HUES48 (cell line): ENCODE data around the gene GSTP1.
"Not testable (repeated sequence)": the region's sequence is repeated elsewhere in the genome, so short reads cannot be mapped to it uniquely, and the experiment has no call there.

Experiments
- H3K27ac ChIP-seq: one replicate; pipeline ENCODE4 v1.7.0; 2013; ENCODE audit warnings: low read depth, low read length, inconsistent platforms
- H3K27me3 ChIP-seq: 2 replicates; pipeline ENCODE4 v1.6.1; 2013; ENCODE audit warnings: mild to moderate bottlenecking, low read length; ENCODE audit not compliant: control insufficient read depth, insufficient read depth
- H3K36me3 ChIP-seq: 2 replicates; pipeline ENCODE4 v1.6.1; 2013; ENCODE audit warnings: low read length; ENCODE audit not compliant: control insufficient read depth, insufficient read depth
- H3K4me1 ChIP-seq: 2 replicates; pipeline ENCODE4 v1.6.1; 2013; ENCODE audit warnings: mild to moderate bottlenecking, low read length; ENCODE audit not compliant: control insufficient read depth, insufficient read depth
- H3K4me3 ChIP-seq: 2 replicates; pipeline ENCODE4 v1.5.1; 2013; ENCODE audit warnings: mild to moderate bottlenecking, low read depth, low read length
- H3K9ac ChIP-seq: 2 replicates; pipeline ENCODE4 v1.6.1; 2013; ENCODE audit warnings: mild to moderate bottlenecking, low read depth, low read length, moderate library complexity
- H3K9me3 ChIP-seq: 2 replicates; pipeline ENCODE4 v1.6.1; 2013; ENCODE audit warnings: low read length; ENCODE audit not compliant: control insufficient read depth, insufficient read depth

The GSTP1 gene

DNA sequence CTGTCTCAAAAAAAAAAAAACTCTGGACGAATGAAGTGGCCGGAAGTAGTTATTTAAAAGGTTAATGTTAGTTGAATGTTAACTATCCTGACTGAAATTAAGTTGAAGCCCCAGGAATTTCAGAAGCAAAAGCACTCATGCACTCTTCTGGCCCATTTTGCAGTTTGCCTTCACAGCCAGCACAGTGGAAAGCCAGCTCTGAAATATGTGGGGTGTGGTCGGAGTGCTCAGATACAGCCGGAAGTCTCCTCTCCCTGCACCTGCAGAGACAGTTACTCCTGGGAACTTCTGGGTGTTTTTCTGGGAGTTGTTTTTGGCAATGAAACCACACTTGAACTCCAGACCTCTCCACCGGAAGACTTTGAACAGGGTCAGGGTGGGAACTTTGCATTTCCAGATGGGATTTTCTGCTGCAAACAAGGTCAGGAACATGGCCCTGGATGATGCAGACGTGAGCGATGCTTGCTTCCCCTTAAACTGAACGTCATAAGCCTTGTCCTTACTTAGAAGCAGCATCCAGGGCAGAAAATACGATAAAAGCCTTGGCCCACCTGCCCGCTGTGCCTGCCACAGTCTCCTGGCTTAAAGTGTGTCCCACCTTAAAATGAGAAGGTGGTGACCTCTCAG lies 38.9 kb upstream of the GSTP1 start:
- Histone ChIP-seq H3K9ac (no peak overlapping the region), H3K27me3 (no peaks in the 10 kb centered on the region), H3K9me3 (no peaks in the 10 kb centered on the region), H3K4me1 (no peaks in the 10 kb centered on the region), H3K27ac (no peak overlapping the region), H3K36me3 (no peaks in the 10 kb centered on the region), H3K4me3 (no peak overlapping the region)

DNA sequence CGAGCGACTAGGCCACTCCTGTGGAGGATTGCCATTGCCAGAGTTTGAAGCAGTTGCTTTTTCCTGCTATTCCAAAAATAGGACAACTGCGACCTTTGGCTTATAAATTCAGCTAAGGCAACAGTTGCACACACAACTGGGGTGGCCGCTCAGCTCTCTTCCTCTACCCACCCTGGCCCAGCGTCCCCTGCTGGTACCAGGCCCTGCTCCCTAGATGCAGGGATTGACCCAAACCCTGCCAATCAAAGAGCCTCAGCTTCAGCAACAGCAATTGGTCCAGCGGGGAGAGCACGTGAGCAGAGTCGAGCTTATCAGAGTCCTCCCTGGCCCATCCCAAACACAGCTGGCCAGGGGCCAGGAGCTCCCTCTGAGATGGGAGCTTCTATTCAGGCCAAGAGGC lies 38.3 kb upstream of the GSTP1 start:
- Histone ChIP-seq H3K27me3 (no peaks in the 10 kb centered on the region), H3K4me1 (no peaks in the 10 kb centered on the region), H3K27ac (no peak overlapping the region), H3K4me3 (no peak overlapping the region), H3K36me3 (no peaks in the 10 kb centered on the region), H3K9ac (no peak overlapping the region), H3K9me3 (no peaks in the 10 kb centered on the region)

DNA sequence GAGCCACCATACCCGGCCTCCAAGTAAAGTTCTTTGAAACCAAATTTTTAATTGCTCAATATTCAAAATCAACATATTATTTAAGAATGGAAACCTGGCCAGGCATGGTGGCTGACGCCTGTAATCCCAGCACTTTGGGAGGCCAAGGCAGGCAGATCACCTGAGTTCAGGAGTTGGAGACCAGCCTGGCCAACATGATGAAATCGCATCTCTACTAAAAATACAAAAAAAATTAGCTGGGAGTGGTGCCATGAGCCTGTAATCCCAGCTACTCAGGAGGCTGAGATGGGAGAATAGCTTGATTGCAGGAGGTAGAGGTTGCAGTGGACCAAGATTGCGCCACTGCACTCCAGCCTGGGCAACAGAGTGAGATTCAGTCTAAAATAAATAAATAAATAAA lies 35.5 kb upstream of the GSTP1 start:
- not testable (repeated sequence) for H3K4me3 ChIP-seq, H3K9me3 ChIP-seq, H3K4me1 ChIP-seq, H3K27ac ChIP-seq, H3K27me3 ChIP-seq, H3K36me3 ChIP-seq, H3K9ac ChIP-seq

DNA sequence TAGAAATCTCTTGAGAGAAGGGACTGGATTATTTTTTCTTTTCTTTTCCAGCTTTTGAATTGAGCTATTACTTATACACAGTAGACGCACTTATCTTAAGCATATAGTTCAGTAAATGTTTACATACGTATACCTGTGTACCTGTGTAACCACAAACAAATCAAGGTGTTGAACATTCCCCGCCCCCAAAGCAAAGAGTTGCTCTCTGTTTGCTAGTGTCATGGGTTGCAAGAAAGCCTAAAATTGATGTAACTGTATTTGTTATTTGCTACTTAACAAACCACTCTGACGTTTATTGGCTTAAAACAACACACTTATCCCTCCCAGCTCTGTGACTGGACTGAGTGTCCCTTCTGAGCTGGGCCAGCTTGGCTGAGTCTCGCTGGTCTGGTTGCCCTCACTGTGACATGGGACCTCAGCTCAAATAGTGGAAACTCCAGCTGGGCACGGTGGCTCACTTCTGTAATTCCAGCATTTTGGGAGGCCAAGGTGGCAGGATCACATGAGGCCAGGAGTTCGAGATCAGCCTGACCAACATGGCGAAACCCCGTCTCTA lies 35.0 kb upstream of the GSTP1 start:
- H3K9me3 ChIP-seq: peaks cover 2% of the 10 kb centered on the region; the same call in 1 of the 2 replicates
- H3K9ac ChIP-seq: no peak overlapping the region
- no peaks in the 10 kb centered on the region for H3K27me3 ChIP-seq
- H3K4me3 ChIP-seq: no peak overlapping the region
- H3K27ac ChIP-seq: no peak overlapping the region
- H3K4me1 ChIP-seq: no peaks in the 10 kb centered on the region
- no peaks in the 10 kb centered on the region for H3K36me3 ChIP-seq

DNA sequence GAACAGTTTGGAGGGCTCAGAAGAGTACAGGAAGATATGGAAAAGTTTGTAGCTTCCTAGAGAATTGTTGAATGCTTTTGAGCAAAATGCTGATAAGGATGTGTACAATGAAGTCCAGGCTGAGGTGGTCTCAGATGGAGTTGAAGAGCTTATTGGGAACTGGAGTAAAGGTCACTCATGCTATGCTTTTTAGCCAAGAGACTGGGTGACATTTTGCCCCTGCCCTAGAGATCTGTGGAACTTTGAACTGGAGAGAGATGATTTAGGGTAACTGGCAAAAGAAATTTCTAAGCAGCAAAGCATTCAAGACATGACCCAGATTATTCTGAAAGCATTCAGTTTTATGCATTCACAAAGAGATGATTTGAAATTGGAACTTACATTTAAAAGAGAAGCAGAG lies 32.5 kb upstream of the GSTP1 start:
- peaks cover 2% of the 10 kb centered on the region; the same call in 1 of the 2 replicates for H3K9me3 ChIP-seq
- no peaks in the 10 kb centered on the region for H3K36me3 ChIP-seq
- no peak overlapping the region for H3K9ac ChIP-seq
- no peaks in the 10 kb centered on the region for H3K4me1 ChIP-seq
- H3K27ac ChIP-seq: no peak overlapping the region
- H3K4me3 ChIP-seq: no peak overlapping the region
- no peaks in the 10 kb centered on the region for H3K27me3 ChIP-seq

DNA sequence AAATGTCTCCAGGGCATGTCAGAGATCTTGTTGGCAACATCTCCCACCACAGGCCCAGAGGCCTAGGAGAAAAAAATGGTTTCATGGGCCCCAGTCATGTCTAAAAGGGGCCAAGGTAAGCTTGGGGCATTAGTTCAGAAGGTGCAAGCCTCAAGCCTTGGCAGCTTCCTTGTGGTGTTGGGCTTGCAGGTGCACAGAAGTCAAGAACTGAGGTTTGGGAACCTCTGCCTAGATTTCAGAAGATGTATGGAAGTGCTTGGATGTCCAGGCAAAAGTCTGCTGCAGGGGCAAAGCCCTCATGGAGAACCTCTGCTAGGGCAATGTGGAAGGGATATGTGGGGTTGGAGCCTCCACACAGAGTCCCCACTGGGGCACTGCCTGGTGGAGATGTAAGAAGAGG lies 31.9 kb upstream of the GSTP1 start:
- H3K27ac ChIP-seq, H3K4me1 ChIP-seq, H3K9ac ChIP-seq, H3K36me3 ChIP-seq, H3K27me3 ChIP-seq, H3K4me3 ChIP-seq, H3K9me3 ChIP-seq: not testable (repeated sequence)

DNA sequence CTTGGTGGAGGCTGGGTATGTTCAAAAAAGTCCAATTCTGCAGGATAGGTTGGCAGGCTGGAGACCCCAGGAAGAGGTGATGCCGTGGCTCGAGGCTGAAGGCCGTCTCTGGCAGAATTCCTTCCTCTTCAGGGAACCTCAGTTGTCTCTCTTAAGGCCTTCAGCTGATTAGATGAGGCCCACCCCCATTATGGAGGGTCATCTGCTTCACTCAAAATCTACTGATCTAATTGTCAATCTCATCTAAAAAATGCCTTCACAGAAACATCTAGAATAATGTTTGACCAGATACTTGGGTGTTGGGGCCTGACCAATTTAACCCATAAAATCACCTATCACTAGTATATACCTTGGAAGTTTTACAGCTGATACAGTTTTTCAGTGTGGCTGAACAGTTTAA lies 27.4 kb upstream of the GSTP1 start:
- Histone ChIP-seq H3K4me3 (no peak overlapping the region), H3K9me3 (peaks cover 2% of the 10 kb centered on the region; the same call in 1 of the 2 replicates)

DNA sequence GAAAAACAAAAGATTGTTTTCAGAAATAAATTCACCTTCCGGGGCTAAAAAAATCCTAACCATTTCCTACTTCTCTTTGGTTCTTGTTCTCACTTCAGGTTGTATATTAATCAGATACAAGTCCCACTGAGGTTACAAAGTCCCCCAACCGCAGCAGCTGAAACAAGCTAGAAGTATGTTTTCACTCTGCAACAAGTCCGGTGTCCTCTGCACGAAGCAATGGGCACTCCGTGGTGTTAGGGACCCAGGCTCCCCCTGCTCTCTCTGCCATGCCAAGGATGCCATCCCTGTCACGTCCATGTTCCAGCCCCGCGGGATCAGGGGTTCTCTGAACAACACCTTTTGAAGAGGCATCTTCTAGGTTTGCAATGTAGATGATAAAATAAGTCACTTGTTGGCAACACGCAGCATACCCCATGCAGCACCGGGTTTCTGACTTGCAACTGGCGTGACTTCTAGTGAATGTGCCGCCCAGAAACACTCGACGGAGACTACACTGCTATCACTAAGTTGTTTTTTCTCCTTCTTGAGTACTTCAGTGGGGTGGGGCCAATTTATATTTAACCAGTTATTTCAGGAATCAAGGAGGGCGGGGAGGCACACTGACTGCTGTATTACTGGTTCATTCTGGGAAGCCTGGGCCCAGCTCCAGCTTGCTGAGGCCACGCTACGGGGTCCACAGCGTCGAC lies 25.4 kb upstream of the GSTP1 start:
- no peaks in the 10 kb centered on the region for H3K9me3 ChIP-seq
- H3K4me1 ChIP-seq: peaks cover 3% of the 10 kb centered on the region; the same call in 1 of the 2 replicates
- H3K9ac ChIP-seq: no peak overlapping the region
- no peak overlapping the region for H3K27ac ChIP-seq
- no peaks in the 10 kb centered on the region for H3K36me3 ChIP-seq
- no peak overlapping the region for H3K4me3 ChIP-seq
- no peaks in the 10 kb centered on the region for H3K27me3 ChIP-seq

More for the DNA sequence above, 27.4 kb upstream of the GSTP1 start:
- Histone ChIP-seq H3K4me1 (no peaks in the 10 kb centered on the region), H3K27me3 (no peaks in the 10 kb centered on the region), H3K36me3 (no peaks in the 10 kb centered on the region), H3K9ac (no peak overlapping the region), H3K27ac (no peak overlapping the region)

DNA sequence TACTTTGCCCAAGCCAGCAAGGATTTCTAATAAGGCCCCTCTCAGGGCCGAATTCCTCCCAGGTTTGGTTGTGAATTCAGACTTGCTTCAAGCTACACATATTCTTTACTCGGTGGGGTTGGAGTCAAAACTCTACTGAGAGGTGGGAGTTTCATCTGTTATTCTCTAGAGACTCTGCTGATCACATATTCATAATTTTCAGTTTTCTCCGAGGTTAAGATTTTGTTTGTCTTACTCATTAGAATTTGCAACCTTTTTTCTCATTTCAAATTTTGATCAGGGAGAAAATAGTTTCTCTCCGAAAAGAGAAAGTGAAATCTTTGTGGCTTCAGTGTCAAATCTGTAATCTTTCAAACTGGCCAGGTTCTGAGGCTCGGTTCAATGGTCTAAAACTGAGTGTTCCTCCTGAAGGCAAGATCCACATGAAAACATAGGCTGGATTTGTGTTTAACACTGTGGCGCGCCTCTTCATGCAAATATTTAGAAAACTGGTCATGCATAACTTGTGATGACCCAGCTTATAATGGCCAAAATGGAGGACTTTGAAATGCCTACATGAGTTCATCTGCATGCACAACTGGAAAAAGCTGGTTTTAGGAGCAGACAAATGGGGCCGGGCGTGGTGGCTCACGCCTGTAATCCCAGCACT lies 21.5 kb upstream of the GSTP1 start:
- Histone ChIP-seq H3K36me3 (no peaks in the 10 kb centered on the region), H3K27me3 (no peaks in the 10 kb centered on the region), H3K4me1 (peaks cover 3% of the 10 kb centered on the region; the same call in 1 of the 2 replicates), H3K4me3 (no peak overlapping the region), H3K9ac (no peak overlapping the region), H3K9me3 (no peaks in the 10 kb centered on the region), H3K27ac (no peak overlapping the region)

DNA sequence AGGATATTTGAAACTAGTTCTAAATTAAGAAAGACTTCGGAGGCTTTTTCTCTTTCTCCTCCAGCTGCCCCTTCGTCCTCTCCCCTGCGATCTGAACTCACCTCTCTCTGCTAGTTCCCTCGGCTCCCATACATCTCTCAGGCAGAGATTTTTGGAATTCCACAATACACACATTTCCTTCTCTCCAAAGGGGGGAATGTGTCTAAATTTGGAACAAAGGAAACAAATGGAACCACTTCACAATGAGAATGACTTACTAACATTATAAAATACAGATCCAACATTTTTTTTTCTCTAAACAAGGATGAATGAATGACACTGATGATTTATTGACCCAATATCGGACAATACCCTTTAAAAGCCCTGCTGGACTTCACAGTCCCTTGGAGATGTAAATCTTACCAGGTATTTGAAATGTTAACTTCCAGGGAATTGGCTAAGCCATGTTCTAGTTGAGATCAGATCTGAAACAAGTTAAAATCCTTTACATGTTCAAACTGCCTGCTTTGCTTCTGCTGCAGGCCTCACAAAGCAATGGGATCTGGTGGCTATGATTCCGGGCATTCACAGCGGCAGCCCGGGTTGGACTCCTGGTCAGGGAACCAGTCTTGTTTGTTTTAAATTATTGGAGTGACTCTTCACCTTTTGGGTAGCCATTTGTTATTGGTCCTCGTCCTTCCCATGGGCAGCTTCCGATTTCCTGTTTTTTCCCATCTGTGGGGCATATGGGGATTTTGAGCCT lies 20.5 kb upstream of the GSTP1 start:
- Histone ChIP-seq H3K4me1 (peaks cover 3% of the 10 kb centered on the region; the same call in 1 of the 2 replicates), H3K4me3 (no peak overlapping the region), H3K27ac (peak overlapping the region; percentile 15)

More for the DNA sequence above, 20.5 kb upstream of the GSTP1 start:
- H3K36me3 ChIP-seq: no peaks in the 10 kb centered on the region
- no peaks in the 10 kb centered on the region for H3K9me3 ChIP-seq
- no peak overlapping the region for H3K9ac ChIP-seq
- H3K27me3 ChIP-seq: no peaks in the 10 kb centered on the region
